Mucosa of rectum (tissue), 2 donors: ENCODE results near the gene FTH1.

Source experiments
- H3K27ac ChIP-seq, 2 donors: one replicate each; pipeline ENCODE4 v1.7.0; 2013; ENCODE audit warnings: inconsistent platforms in 2 of 2, low read depth in 2 of 2, low read length in 2 of 2
- H3K27me3 ChIP-seq, 2 donors: one replicate each; pipeline ENCODE4 v1.7.0; 2013; ENCODE audit warnings: low read length in 2 of 2; ENCODE audit not compliant: control insufficient read depth in 2 of 2, insufficient read depth in 2 of 2
- H3K36me3 ChIP-seq, 2 donors: one replicate each; pipeline ENCODE4 v1.7.0; 2013; ENCODE audit warnings: low read length in 2 of 2; ENCODE audit not compliant: control insufficient read depth in 2 of 2, insufficient read depth in 2 of 2
- H3K4me1 ChIP-seq, 2 donors: one replicate each; pipeline ENCODE4 v1.7.0; 2013; ENCODE audit warnings: low read length in 2 of 2, mild to moderate bottlenecking in 1 of 2; ENCODE audit not compliant: control insufficient read depth in 2 of 2, insufficient read depth in 2 of 2
- H3K4me3 ChIP-seq, 2 donors: one replicate each; pipeline ENCODE4 v1.7.0; 2013; ENCODE audit warnings: low read length in 2 of 2
- H3K9ac ChIP-seq, 2 donors: one replicate each; pipeline ENCODE4 v1.7.0; 2013; ENCODE audit warnings: low read length in 2 of 2, low read depth in 1 of 2, mild to moderate bottlenecking in 1 of 2
- H3K9me3 ChIP-seq, 2 donors: one replicate each; pipeline ENCODE4 v1.7.0; 2013; ENCODE audit warnings: low read length in 2 of 2; ENCODE audit not compliant: control insufficient read depth in 2 of 2
- donor health status: healthy.
- donor health status: Normal muscosa, but diverticular disease.

FTH1 gene

GRCh38 chr11:61917334-61918109 lies 49.9 kb downstream of the FTH1 start, which contains the start of gene RAB3IL1:
Gene RAB3IL1, minus strand, starts transcription at chr11:61917566. Its CDS starts 199 bp downstream, at chr11:61917367.
- Histone ChIP-seq H3K4me3 (peak within 1 kb of the TSS; percentile 64 to 70), H3K9me3 (no peaks in the 10 kb centered on the region), H3K27ac (peak within 1 kb of the TSS; percentile 25 to 39), H3K27me3 (peaks cover 27 to 35% of the 10 kb centered on the region in 2 donors), H3K36me3 (no peaks in the 10 kb centered on the region), H3K9ac (peak within 1 kb of the TSS; percentile 28 to 46), H3K4me1 (peaks cover 3 to 5% of the 10 kb centered on the region in 2 donors)

GRCh38 chr11:61916737-61917333 lies 50.6 kb downstream of the FTH1 start:
- Histone ChIP-seq H3K9ac (peak overlapping the region in 1 of 2 donors; percentile 18), H3K4me3 (peak overlapping the region; percentile 59 to 64), H3K27ac (peak overlapping the region; percentile 25 to 39), H3K4me1 (peaks cover 3 to 5% of the 10 kb centered on the region in 2 donors), H3K36me3 (no peaks in the 10 kb centered on the region), H3K27me3 (peaks cover 27 to 35% of the 10 kb centered on the region in 2 donors), H3K9me3 (no peaks in the 10 kb centered on the region)

- no peaks in the 10 kb centered on the region for H3K9me3 ChIP-seq
- H3K4me3 ChIP-seq, result no peak overlapping the region
- H3K9ac ChIP-seq, result no peak overlapping the region
- peaks cover 20 to 25% of the 10 kb centered on the region in 2 donors for H3K27me3 ChIP-seq
- H3K4me1 ChIP-seq, result peaks cover 5 to 6% of the 10 kb centered on the region in 2 donors
- H3K27ac ChIP-seq, result no peak overlapping the region
- no peaks in the 10 kb centered on the region for H3K36me3 ChIP-seq
Observed at GRCh38 chr11:61914471-61915171, 52.8 kb downstream of the FTH1 start.
